Nephron progenitor cell (in vitro differentiated cells): ENCODE measurements around the gene USH2A.

Source experiments
- DNase-seq: peaks from one replicate; pipeline ENCODE4 v3.0.0; 2021
- H3K27ac Mint-ChIP-seq: 2 replicates; pipeline ENCODE4 v1.8.0; 2021; ENCODE audit warnings: mild to moderate bottlenecking, moderate library complexity, mixed read lengths
- H3K27me3 Mint-ChIP-seq: 2 replicates; pipeline ENCODE4 v1.8.0; 2021; ENCODE audit warnings: mild to moderate bottlenecking, low read depth, mixed read lengths; ENCODE audit not compliant: poor library complexity
- H3K36me3 Mint-ChIP-seq: 2 replicates; pipeline ENCODE4 v1.8.0; 2021; ENCODE audit warnings: low read depth, mixed read lengths
- H3K4me1 Mint-ChIP-seq: 2 replicates; pipeline ENCODE4 v1.8.0; 2021; ENCODE audit warnings: mixed read lengths
- H3K4me3 Mint-ChIP-seq: 2 replicates; pipeline ENCODE4 v1.8.0; 2021; ENCODE audit warnings: mild to moderate bottlenecking, moderate library complexity, mixed read lengths
- H3K9me3 Mint-ChIP-seq: 2 replicates; pipeline ENCODE4 v1.8.0; 2021; ENCODE audit warnings: mild to moderate bottlenecking, moderate library complexity, mixed read lengths
- CTCF ChIP-seq: fragments of 200-600 bp; sonication (generic); IDR thresholded peaks from 2 replicates; pipeline ENCODE4 v1.5.0; 2021; ENCODE audit warnings: antibody characterized with exemption

Gene USH2A

GRCh38 chr1:215594640-215595039, 828.6 kb downstream of the USH2A start:
- TF ChIP-seq CTCF: no peak
- DNase-seq: no peak
- H3K27me3 Mint-ChIP-seq: no peaks in the 10 kb centered on the region
- peak overlapping the region; percentile 26 for H3K27ac Mint-ChIP-seq
- no peak overlapping the region for H3K4me3 Mint-ChIP-seq
- peaks cover 23% of the 10 kb centered on the region for H3K4me1 Mint-ChIP-seq
- H3K9me3 Mint-ChIP-seq: peaks cover 7% of the 10 kb centered on the region
- peaks cover 78% of the 10 kb centered on the region for H3K36me3 Mint-ChIP-seq

- H3K9me3 Mint-ChIP-seq: peaks cover 7% of the 10 kb centered on the region
- TF ChIP-seq CTCF: no peak
- no peak for DNase-seq
- H3K4me1 Mint-ChIP-seq: peaks cover 14% of the 10 kb centered on the region
- peak overlapping the region; percentile 94 for H3K27ac Mint-ChIP-seq
- H3K27me3 Mint-ChIP-seq: no peaks in the 10 kb centered on the region
- peaks cover 76% of the 10 kb centered on the region for H3K36me3 Mint-ChIP-seq
- no peak overlapping the region for H3K4me3 Mint-ChIP-seq
Observed at GRCh38 chr1:215590779-215591491, 832.3 kb downstream of the USH2A start.

GRCh38 chr1:215589650-215590435, 833.4 kb downstream of the USH2A start:
- DNase-seq: no peak
- Mint-ChIP-seq H3K4me3 (no peak overlapping the region), H3K9me3 (peaks cover 12% of the 10 kb centered on the region), H3K36me3 (peaks cover 76% of the 10 kb centered on the region), H3K27ac (no peak overlapping the region), H3K27me3 (no peaks in the 10 kb centered on the region), H3K4me1 (peaks cover 14% of the 10 kb centered on the region)
- no peak for TF ChIP-seq CTCF

- H3K9me3 Mint-ChIP-seq: peaks cover 25% of the 10 kb centered on the region
- no peaks in the 10 kb centered on the region for H3K27me3 Mint-ChIP-seq
- H3K27ac Mint-ChIP-seq: no peak overlapping the region
- H3K4me3 Mint-ChIP-seq: no peak overlapping the region
- no peak for TF ChIP-seq CTCF
- DNase-seq: no peak
- H3K4me1 Mint-ChIP-seq: peaks cover 4% of the 10 kb centered on the region
- peaks cover 95% of the 10 kb centered on the region for H3K36me3 Mint-ChIP-seq
Observed at GRCh38 chr1:215584389-215584788, 838.9 kb downstream of the USH2A start.

GRCh38 chr1:215583185-215583749, 840.0 kb downstream of the USH2A start:
- H3K27ac Mint-ChIP-seq: no peak overlapping the region
- no peak overlapping the region for H3K4me3 Mint-ChIP-seq
- H3K36me3 Mint-ChIP-seq: peaks cover 93% of the 10 kb centered on the region

More at GRCh38 chr1:215583185-215583749, 840.0 kb downstream of the USH2A start:
- H3K27me3 Mint-ChIP-seq: no peaks in the 10 kb centered on the region
- no peak for TF ChIP-seq CTCF
- DNase-seq: no peak
- H3K4me1 Mint-ChIP-seq: peaks cover 4% of the 10 kb centered on the region
- H3K9me3 Mint-ChIP-seq: peaks cover 25% of the 10 kb centered on the region
